Duodenal mucosa (tissue), 2 donors: ENCODE results near the gene DUOXA2.
A peak's percentile ranks its signal among the peaks of the same experiment; 100 is the strongest.

Source experiments
- H3K27ac ChIP-seq: one replicate; pipeline ENCODE4 v1.7.0; 2013; ENCODE audit warnings: low read depth, low read length
- H3K27me3 ChIP-seq, 2 donors: one replicate each; pipeline ENCODE4 v1.7.0; 2013; ENCODE audit warnings: low read length in 2 of 2, control low read depth in 1 of 2; ENCODE audit not compliant: insufficient read depth in 2 of 2, control insufficient read depth in 1 of 2
- H3K36me3 ChIP-seq, 2 donors: one replicate each; pipeline ENCODE4 v1.7.0; 2013; ENCODE audit warnings: low read length in 2 of 2, control low read depth in 1 of 2; ENCODE audit not compliant: insufficient read depth in 2 of 2, control insufficient read depth in 1 of 2
- H3K4me1 ChIP-seq, 2 donors: one replicate each; pipeline ENCODE4 v1.7.0; 2013; ENCODE audit warnings: low read length in 2 of 2, control low read depth in 1 of 2; ENCODE audit not compliant: insufficient read depth in 2 of 2, control insufficient read depth in 1 of 2
- H3K4me3 ChIP-seq, 2 donors: one replicate each; pipeline ENCODE4 v1.7.0; 2013; ENCODE audit warnings: low read length in 2 of 2, low read depth in 1 of 2
- H3K9ac ChIP-seq, 2 donors: one replicate each; pipeline ENCODE4 v1.7.0; 2013; ENCODE audit warnings: low read length in 2 of 2, low read depth in 1 of 2
- H3K9me3 ChIP-seq, 2 donors: one replicate each; pipeline ENCODE4 v1.7.0; 2013; ENCODE audit warnings: low read length in 2 of 2, control low read depth in 1 of 2; ENCODE audit not compliant: control insufficient read depth in 1 of 2

The DUOXA2 gene

GRCh38 chr15:45157974-45158373, 43.8 kb downstream of the DUOXA2 start:
- no peaks in the 10 kb centered on the region for H3K27me3 ChIP-seq
- no peak overlapping the region for H3K27ac ChIP-seq
- H3K4me3 ChIP-seq: no peak overlapping the region
- H3K36me3 ChIP-seq: no peaks in the 10 kb centered on the region
- H3K9me3 ChIP-seq: no peaks in the 10 kb centered on the region
- H3K4me1 ChIP-seq: peaks cover 3 to 4% of the 10 kb centered on the region in 2 donors
- no peak overlapping the region for H3K9ac ChIP-seq

GRCh38 chr15:45161666-45162065, 47.5 kb downstream of the DUOXA2 start:
- no peaks in the 10 kb centered on the region for H3K27me3 ChIP-seq
- H3K4me1 ChIP-seq: peaks cover 13 to 19% of the 10 kb centered on the region in 2 donors
- no peak overlapping the region for H3K27ac ChIP-seq
- no peak overlapping the region for H3K9ac ChIP-seq
- H3K36me3 ChIP-seq: no peaks in the 10 kb centered on the region
- H3K9me3 ChIP-seq: no peaks in the 10 kb centered on the region
- no peak overlapping the region for H3K4me3 ChIP-seq

GRCh38 chr15:45162771-45163507, 48.8 kb downstream of the DUOXA2 start:
- no peak overlapping the region for H3K27ac ChIP-seq
- H3K4me1 ChIP-seq: peaks cover 13 to 19% of the 10 kb centered on the region in 2 donors
- peak overlapping the region in 1 of 2 donors; percentile 20 for H3K9ac ChIP-seq

GRCh38 chr15:45163508-45163856, 49.4 kb downstream of the DUOXA2 start:
- H3K27ac ChIP-seq: no peak overlapping the region
- no peak overlapping the region for H3K9ac ChIP-seq
- H3K36me3 ChIP-seq: no peaks in the 10 kb centered on the region
- H3K27me3 ChIP-seq: no peaks in the 10 kb centered on the region
- no peak overlapping the region for H3K4me3 ChIP-seq
- H3K9me3 ChIP-seq: no peaks in the 10 kb centered on the region
- peaks cover 13 to 19% of the 10 kb centered on the region in 2 donors for H3K4me1 ChIP-seq

More at GRCh38 chr15:45162771-45163507, 48.8 kb downstream of the DUOXA2 start:
- Histone ChIP-seq H3K27me3 (no peaks in the 10 kb centered on the region), H3K4me3 (no peak overlapping the region), H3K36me3 (no peaks in the 10 kb centered on the region), H3K9me3 (no peaks in the 10 kb centered on the region)

- Histone ChIP-seq H3K27me3 (no peaks in the 10 kb centered on the region), H3K4me1 (peaks cover 13 to 19% of the 10 kb centered on the region in 2 donors), H3K4me3 (no peak overlapping the region), H3K9ac (no peak overlapping the region), H3K27ac (no peak overlapping the region), H3K36me3 (no peaks in the 10 kb centered on the region), H3K9me3 (no peaks in the 10 kb centered on the region)
Measured at GRCh38 chr15:45164914-45165313, 50.8 kb downstream of the DUOXA2 start.

- Histone ChIP-seq H3K27ac (no peak overlapping the region), H3K9ac (no peak overlapping the region), H3K4me1 (peaks cover 13 to 19% of the 10 kb centered on the region in 2 donors)
Measured at GRCh38 chr15:45165536-45165935, 51.4 kb downstream of the DUOXA2 start.

GRCh38 chr15:45166834-45167630, 52.9 kb downstream of the DUOXA2 start:
- Histone ChIP-seq H3K27me3 (no peaks in the 10 kb centered on the region), H3K9ac (peak overlapping the region; percentile 60 to 75), H3K4me1 (peaks cover 13 to 19% of the 10 kb centered on the region in 2 donors), H3K4me3 (peak overlapping the region; percentile 65 to 67), H3K36me3 (peaks cover 0 to 5% of the 10 kb centered on the region in 2 donors), H3K9me3 (no peaks in the 10 kb centered on the region), H3K27ac (peak overlapping the region; percentile 79)

More at GRCh38 chr15:45165536-45165935, 51.4 kb downstream of the DUOXA2 start:
- H3K27me3 ChIP-seq: no peaks in the 10 kb centered on the region
- no peaks in the 10 kb centered on the region for H3K9me3 ChIP-seq
- H3K36me3 ChIP-seq: no peaks in the 10 kb centered on the region
- no peak overlapping the region for H3K4me3 ChIP-seq

GRCh38 chr15:45167631-45168205, 53.6 kb downstream of the DUOXA2 start:
- Histone ChIP-seq H3K36me3 (peaks cover 0 to 5% of the 10 kb centered on the region in 2 donors), H3K9me3 (no peaks in the 10 kb centered on the region), H3K4me1 (peaks cover 11 to 17% of the 10 kb centered on the region in 2 donors), H3K4me3 (peak overlapping the region; percentile 65 to 67), H3K9ac (peak overlapping the region; percentile 60 to 75), H3K27ac (peak overlapping the region; percentile 79), H3K27me3 (no peaks in the 10 kb centered on the region)
